ENCODE results near the gene SYNM. TPM values are rescaled to one million over a fixed set of nuclear protein-coding genes. Genes with fewer than 3 reads are reported as not detected.

Gene SYNM
- total and polyA plus RNA-seq, 2 experiments from 2014 or later, result 0.74 to 3.5 TPM

DNA sequence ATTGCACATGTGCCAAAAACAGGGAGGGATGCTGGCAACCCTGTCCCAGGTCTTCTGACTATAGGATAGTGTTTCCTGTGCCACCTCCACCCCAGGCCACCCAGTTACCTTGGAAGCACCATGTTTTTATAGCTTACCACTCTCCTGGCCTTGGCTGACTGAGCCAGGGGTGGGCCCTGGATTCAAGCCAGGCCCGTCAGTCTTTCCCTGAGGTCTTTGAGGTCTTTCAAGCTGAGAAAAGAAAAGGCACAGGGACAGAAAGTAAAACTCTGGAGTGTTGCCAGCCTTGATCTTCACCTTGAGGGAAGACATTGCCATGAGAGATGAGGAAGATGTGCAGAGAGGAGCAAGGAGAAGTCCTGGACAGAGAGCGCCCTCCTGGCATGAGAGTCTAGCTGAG, 46.3 kb downstream of the SYNM start:
- Histone ChIP-seq H3K4me1 (ENCODE audit: insufficient read depth) (peaks cover 9% of the 10 kb centered on the region; the same call in 1 of the 2 replicates), H3K79me2 (replicated peaks; ENCODE audit: insufficient read depth) (no peaks in the 10 kb centered on the region), H3F3A (replicated peaks; ENCODE audit: low read depth) (no peaks in the 10 kb centered on the region), H3K4me2 (no peak overlapping the region), H3K9me2 (ENCODE audit: insufficient read depth) (no peaks in the 10 kb centered on the region), H3K36me3 (ENCODE audit: insufficient read depth) (no peaks in the 10 kb centered on the region), H3K27me3 (ENCODE audit: insufficient read depth) (no peaks in the 10 kb centered on the region), H2AFZ (no peak overlapping the region), H4K20me1 (replicated peaks; ENCODE audit: insufficient read depth) (no peaks in the 10 kb centered on the region), H3K27ac (ENCODE audit: low read depth) (no peak overlapping the region), H3K4me3 (no peak overlapping the region)
- no peaks in the 10 kb centered on the region for H3K9me3 Mint-ChIP-seq
- no peak for ATAC-seq
- no peak overlapping the region for H3K27ac Mint-ChIP-seq
- TF ChIP-seq EZH2phosphoT487 (IDR thresholded peaks at IDR 0.05; ENCODE audit: unreplicated experiment) (no peak), EZH2 (IDR thresholded peaks at IDR 0.05; ENCODE audit: low read depth, unreplicated experiment) (no peak), ZNF331 (CRISPR knock-in tag; IDR thresholded peaks at IDR 0.05; ENCODE audit: low read depth) (no peak), CTCF (conservative IDR thresholded peaks at IDR 0.05; ENCODE audit: low read depth in 2 of 2) (no peak), POLR2AphosphoS5 (IDR thresholded peaks at IDR 0.05; ENCODE audit: low read depth) (no peak)
- no peak overlapping the region for H3K4me3 Mint-ChIP-seq
- H3K36me3 Mint-ChIP-seq (ENCODE audit: low read depth), result peaks cover 8% of the 10 kb centered on the region; the same call in 2 of the 3 replicates
- peaks cover 6% of the 10 kb centered on the region for H3K27me3 Mint-ChIP-seq (ENCODE audit: insufficient read depth, low read depth, poor library complexity)
- peaks cover 18% of the 10 kb centered on the region for H3K4me1 Mint-ChIP-seq
- no peak for DNase-seq (ENCODE audit: low spot score)

DNA sequence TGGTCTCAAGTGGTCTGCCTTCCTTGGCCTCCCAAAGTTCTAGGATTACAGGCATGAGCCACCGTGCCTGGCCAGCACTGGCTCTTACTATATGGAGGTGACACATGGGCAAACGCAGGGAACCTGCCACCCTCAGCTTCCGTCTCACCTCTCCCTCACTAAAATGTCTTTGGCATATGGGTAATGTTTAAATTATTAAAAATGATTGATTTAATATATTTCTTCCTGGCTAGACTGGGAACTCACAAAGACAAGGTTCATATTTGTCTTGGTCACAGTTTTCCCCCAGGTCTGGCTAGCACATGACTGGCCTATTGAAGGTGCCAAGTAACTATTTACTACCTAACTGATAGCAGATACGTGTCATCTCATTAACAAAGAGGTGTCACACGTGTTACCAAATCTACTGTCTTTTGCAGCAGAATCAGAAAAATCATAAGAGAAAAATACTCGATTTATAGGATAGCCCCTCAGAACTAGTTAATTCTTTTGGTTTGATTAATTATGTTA, 48.2 kb downstream of the SYNM start:
- Histone ChIP-seq H3K79me2 (replicated peaks; ENCODE audit: insufficient read depth) (no peaks in the 10 kb centered on the region), H3K9me2 (ENCODE audit: insufficient read depth) (no peaks in the 10 kb centered on the region), H4K20me1 (replicated peaks; ENCODE audit: insufficient read depth) (no peaks in the 10 kb centered on the region), H3K27me3 (ENCODE audit: insufficient read depth) (no peaks in the 10 kb centered on the region), H3K4me2 (no peak overlapping the region), H3F3A (replicated peaks; ENCODE audit: low read depth) (no peaks in the 10 kb centered on the region), H2AFZ (no peak overlapping the region), H3K36me3 (ENCODE audit: insufficient read depth) (no peaks in the 10 kb centered on the region), H3K27ac (ENCODE audit: low read depth) (no peak overlapping the region), H3K4me1 (ENCODE audit: insufficient read depth) (peaks cover 9% of the 10 kb centered on the region; the same call in 1 of the 2 replicates), H3K4me3 (no peak overlapping the region)
- H3K4me3 Mint-ChIP-seq, result no peak overlapping the region
- TF ChIP-seq ZNF331 (CRISPR knock-in tag; IDR thresholded peaks at IDR 0.05; ENCODE audit: low read depth), result no peak
- no peak for TF ChIP-seq CTCF (conservative IDR thresholded peaks at IDR 0.05; ENCODE audit: low read depth in 2 of 2)
- no peaks in the 10 kb centered on the region for H3K9me3 Mint-ChIP-seq
- ATAC-seq (no peak), DNase-seq (ENCODE audit: low spot score) (no peak)
- H3K36me3 Mint-ChIP-seq (ENCODE audit: low read depth), result peaks cover 3% of the 10 kb centered on the region; the same call in 1 of the 3 replicates
- H3K4me1 Mint-ChIP-seq, result peaks cover 16% of the 10 kb centered on the region
- no peak overlapping the region for H3K27ac Mint-ChIP-seq
- H3K27me3 Mint-ChIP-seq (ENCODE audit: insufficient read depth, low read depth, poor library complexity), result peaks cover 3% of the 10 kb centered on the region
